GM18951 (cell line): ENCODE measurements around the gene TMPRSS9.

Experiments used
- POLR2A ChIP-seq: IDR thresholded peaks from 4 replicates; pipeline ENCODE4 v1.6.1; 2011; ENCODE audit warnings: mild to moderate bottlenecking; ENCODE audit not compliant: insufficient read length, insufficient read depth; ENCODE audit errors: extremely low read depth
- in situ Hi-C: fragments of 300-500 bp; cut with MboI; formaldehyde crosslinking; loops from one replicate; pipeline ENCODE4 v1.12.0; 2022; ENCODE audit warnings: low sequenced_read_pairs, mixed read lengths, inconsistent platforms; ENCODE audit not compliant: unreplicated experiment

The TMPRSS9 gene

DNA sequence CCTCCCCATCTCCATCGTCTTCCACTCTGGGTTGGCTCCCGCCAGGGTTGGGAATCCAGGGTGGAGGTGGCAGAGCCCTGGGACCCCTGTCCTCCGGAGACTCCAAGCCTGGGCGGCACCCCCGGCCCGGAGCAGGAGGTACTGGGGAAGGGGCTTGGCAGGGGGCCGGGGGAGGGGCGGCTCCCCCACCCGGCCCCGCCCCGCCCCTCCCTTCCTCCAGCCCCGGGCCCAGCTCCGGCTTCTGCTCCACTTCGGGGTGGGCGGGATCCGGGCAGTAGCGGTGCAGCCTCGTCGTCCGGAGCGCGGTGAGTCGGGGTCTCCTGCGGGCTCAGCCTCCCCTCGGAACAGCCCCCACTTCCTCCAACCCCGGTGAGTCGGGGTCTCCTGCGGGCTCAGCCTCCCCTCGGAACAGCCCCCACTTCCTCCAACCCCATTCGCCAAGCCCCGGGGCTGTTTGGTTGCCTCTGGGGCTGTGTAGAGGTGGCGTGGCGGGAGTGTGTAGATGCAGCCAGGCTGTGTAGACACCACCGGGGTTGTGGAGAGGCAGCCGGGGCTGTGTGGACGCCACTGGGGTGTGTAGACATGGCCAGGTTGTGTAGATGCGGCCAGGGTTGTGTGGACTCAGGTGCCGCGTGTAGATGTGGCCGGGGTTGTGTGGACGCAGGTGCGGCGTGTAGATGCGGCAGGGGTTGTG is at the start of gene TMPRSS9:
TMPRSS9 (plus strand) TSS at position 274 of the 694 bp plus-strand sequence. CDS start 29,521 bp downstream, outside the sequence.
- no peak for TF ChIP-seq POLR2A
- in situ Hi-C loops, result no loop called here

GRCh38 chr19:2311093-2311492 is 49.0 kb upstream of the TMPRSS9 start:
- TF ChIP-seq POLR2A, result no peak
- in situ Hi-C loops, result no loop called here

- TF ChIP-seq POLR2A, result no peak
- in situ Hi-C loops, result no loop called here
These were observed 47.1 kb upstream of the TMPRSS9 start for GRCh38 chr19:2312820-2313501.

DNA sequence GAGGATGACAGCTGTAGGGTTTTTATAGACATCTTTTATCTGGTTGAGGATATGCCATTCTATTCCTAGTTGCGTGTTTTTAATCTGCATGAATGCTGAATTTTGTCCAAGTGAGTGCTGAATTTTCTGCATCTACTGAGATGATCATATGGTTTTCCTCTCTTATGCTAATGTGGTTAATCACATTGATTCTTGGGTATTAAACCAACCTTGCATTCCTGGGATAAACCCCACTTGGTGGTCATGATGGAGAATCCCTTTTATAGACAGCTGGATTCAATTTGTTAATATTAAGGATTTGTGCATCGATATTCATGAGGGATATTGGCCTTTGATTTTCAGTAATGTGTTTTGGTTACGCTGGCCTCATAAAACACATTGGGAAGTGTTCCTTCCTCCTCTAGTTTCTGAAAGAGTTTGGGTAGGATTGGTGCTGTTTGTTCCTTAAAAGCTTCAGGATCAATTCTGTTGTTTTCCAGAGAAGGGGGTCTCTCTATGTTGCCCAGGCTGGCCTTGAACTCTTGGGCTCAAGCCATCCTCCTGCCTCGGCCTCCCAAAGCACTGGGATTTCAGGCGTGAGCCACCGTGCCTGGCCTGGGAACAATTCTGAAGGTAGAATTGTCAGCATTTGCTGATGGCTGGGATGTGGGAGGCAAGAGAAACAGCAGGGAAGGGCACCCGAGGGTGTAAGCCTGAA is 44.8 kb upstream of the TMPRSS9 start:
- no peak for TF ChIP-seq POLR2A
- in situ Hi-C loops, result no loop called here

- in situ Hi-C loops, result no loop called here
- TF ChIP-seq POLR2A, result no peak
These were observed 44.2 kb upstream of the TMPRSS9 start for GRCh38 chr19:2315818-2316353.

DNA sequence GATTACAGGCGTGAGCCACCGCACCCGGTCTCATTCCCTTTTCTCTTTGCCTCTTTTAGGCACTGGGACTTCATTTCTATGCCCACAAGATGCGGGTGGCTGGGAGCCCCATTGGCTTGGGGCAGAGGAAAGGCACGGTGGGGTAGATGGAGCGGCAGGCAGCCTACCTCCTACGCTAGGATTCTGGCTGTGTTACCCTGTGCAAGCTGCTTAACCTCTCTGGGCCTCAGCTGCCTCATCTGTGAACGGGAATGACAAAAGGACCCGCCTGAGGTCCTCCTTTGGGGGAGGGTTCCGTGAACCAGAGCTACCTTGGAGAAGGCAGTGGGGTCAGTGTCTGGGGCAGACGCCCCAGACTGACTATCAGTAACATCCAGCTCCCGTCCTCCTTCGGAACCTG is 42.8 kb upstream of the TMPRSS9 start:
- no peak for TF ChIP-seq POLR2A
- in situ Hi-C loops, result no loop called here

DNA sequence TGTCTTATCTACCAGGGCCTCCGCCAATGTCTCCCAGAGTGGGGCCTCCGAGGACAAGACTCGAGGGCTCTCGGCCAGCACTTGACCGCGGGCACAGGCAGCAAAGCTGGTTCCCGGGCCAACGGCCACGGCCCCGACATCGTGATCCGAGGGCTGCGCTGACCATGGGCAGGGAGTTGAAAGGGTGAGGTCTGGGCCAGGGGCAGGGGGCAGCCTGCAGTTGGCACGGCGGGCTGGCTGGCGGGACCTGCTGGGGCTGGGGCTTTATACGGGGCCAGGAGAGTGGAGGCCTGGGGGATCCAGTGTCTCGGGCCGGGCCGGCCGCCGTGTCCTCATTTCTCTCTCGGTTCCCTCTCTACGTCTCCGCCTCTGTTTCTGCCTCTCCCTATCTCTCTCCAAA is 42.3 kb upstream of the TMPRSS9 start:
- in situ Hi-C loops, result no loop called here
- TF ChIP-seq POLR2A, result no peak

DNA sequence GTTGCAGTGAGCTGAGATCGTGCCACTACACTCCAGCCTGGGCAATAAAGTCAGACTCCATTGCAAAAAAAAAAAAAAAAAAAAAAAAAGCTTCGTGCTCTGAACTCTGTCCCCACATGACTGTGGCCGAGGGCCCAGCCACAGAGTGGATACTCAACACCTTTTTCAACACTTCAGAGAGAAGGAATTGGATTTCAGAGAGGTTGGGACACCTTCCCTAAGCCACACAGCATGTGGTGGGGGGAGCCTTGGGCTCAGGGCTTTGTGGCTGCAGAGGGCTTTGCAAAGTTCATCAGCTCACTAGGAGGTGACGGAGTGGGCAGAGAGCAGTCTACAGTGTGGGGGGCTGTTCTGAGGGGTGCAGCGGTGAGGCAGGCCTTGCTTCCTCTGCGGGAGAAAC is 41.1 kb upstream of the TMPRSS9 start:
- in situ Hi-C loops, result no loop called here

DNA sequence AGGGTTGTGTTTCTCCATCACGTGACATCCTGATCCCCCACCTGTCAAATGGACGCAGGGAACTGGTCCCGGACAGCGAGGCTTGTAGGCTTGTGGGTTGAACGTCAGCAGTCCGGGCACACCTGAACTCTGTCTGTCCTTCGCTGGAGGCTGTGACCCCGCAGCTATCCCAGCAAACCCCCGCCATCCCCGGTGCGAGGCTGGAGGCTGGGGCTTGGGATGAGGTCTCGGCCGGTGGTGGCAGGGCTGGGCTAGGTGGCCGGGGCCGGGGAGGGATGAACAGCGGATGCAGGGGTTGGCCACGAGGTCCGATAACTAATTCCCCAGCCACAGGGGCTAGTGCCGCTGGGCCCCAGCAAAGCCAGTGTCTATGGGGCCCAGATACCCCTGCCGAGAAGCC is 40.5 kb upstream of the TMPRSS9 start:
- in situ Hi-C loops, result no loop called here
- no peak for TF ChIP-seq POLR2A

More for the DNA sequence above, 41.1 kb upstream of the TMPRSS9 start:
- no peak for TF ChIP-seq POLR2A

DNA sequence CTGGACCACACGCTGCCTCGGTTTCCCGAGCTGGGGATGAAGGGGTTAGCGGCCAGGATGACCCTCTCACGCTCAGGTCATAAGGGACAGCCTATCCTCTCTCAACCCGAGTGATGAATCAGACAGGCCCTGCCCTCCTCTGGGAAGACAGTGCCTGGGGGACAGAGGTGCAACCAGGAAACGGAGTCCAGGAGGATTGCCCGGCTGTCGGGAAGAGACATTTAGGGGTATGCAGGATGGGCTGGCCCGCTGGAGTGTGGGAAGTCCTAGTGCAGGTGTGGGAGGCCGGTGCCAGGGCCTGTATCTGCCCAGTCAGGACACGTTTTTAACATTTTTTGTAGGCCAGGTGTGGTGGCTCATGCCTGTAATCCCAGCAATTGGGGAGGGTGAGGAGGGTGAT is 40.0 kb upstream of the TMPRSS9 start:
- in situ Hi-C loops, result no loop called here
- no peak for TF ChIP-seq POLR2A

- in situ Hi-C loops, result no loop called here
- TF ChIP-seq POLR2A, result no peak
These were observed 39.1 kb upstream of the TMPRSS9 start for GRCh38 chr19:2320939-2321338.

- in situ Hi-C loops, result no loop called here
These were observed 38.3 kb upstream of the TMPRSS9 start for GRCh38 chr19:2321565-2322283.

DNA sequence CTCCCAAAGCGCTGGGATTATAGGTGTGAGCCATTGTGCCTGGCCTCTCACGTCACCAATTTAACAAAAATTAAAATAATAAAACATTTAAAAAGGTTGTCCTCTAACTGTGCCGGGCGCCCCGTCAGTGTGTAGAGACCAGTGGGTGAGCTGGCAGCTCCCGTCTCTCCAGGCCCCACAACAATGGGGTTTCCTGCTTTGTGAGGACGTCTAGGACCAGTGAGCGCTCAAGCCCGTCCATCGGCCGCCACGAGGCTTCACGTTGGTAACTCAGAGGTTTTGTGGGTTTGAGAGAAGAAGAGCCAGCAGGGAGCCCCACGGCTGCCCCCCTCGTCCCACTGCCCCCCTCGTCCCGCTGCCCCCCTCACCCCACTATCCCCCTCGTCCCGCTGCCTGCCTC is 36.4 kb upstream of the TMPRSS9 start:
- in situ Hi-C loops, result no loop called here
- no peak for TF ChIP-seq POLR2A

More at GRCh38 chr19:2321565-2322283, 38.3 kb upstream of the TMPRSS9 start:
- no peak for TF ChIP-seq POLR2A

- in situ Hi-C loops, result no loop called here
- TF ChIP-seq POLR2A, result no peak
These were observed 35.7 kb upstream of the TMPRSS9 start for GRCh38 chr19:2324220-2324948.
